ENCODE results near the gene CD82.

CD82 gene

GRCh38 chr11:44565211-44565952 is at the start of gene CD82:
CD82 (plus strand) TSS chr11:44565663; CDS start chr11:44594663, 29,000 bp downstream.
- peak; percentile 96 for DNase-seq

- no peak for DNase-seq
Observed at GRCh38 chr11:44516688-44517507, 48.6 kb upstream of the CD82 start.

GRCh38 chr11:44517541-44517940 is 47.9 kb upstream of the CD82 start:
- DNase-seq, result no peak

GRCh38 chr11:44518968-44519550 is 46.4 kb upstream of the CD82 start:
- no peak for DNase-seq

DNA sequence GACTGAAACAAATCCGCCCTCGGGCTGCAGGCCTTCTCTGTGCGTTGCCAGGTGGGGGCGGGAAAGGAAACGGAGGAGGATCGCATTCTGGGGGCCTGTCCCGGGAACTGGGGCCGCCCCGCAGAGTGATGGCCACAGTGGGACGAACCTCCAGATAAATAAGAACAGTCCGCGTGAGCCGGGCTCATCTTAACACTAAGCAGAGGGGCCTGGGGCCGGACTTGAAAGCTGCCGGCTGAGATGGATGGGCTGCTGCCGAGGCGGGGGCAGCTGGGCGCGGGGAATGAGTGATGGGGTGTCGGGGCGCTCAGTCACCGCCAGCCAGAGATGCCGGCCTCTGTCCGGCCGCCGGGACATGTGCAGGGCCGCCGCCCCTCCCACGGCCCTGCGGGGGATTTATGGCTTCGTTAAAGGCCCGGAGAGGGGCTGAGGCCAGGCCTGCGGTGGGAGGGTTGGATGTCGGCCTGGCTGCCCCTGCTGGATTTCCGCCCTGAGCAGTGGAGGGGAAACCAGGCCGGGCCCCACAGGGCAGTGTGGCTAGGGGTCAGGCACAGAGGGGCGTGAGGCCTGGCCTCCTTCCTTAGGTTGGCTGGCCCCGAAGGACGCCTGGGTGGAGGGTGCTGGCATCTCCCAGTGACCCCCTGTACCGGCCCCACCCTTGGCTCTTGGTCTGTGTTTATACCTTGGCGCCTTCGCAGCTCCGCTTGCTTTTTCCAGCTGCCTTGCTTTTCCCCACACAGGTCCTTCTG is 45.3 kb upstream of the CD82 start:
- no peak for DNase-seq

DNA sequence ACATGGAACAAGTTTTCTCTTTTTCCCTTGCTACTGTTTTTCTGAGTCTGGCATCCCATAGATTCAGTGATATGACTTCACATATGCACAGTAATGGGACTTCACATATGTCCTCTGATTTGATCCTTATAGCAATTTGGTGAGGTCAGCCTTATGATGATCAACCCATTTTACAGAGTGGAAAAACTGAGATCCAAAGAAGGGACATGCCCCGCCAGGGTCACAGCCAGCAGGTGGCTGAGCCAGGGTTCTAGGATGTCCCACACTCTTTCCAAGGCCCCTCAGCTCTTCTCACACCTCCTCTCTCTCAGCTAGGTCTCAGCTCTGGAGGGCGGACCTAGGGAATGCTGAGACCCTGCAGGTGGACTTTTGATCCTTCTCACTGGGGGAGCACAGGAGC is 44.3 kb upstream of the CD82 start:
- no peak for DNase-seq

DNA sequence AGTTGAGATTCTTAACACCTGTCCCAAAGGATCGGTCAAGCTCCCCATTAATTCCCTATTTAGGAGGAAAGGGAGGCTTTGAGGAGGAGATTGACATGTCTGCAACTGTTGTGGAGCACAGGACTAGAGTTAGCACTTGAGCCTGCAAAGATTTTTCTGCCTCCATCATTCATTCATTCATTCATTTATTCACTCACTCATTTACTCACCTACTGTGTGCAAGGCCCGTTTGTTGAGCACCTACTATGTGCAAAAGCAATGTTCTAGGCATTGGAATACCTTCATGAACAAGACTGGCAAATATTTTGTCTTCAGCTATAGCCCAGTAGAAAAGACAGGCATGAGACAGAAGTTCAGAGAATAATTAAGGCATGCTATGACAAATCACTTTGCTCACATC is 43.2 kb upstream of the CD82 start:
- DNase-seq, result no peak

DNA sequence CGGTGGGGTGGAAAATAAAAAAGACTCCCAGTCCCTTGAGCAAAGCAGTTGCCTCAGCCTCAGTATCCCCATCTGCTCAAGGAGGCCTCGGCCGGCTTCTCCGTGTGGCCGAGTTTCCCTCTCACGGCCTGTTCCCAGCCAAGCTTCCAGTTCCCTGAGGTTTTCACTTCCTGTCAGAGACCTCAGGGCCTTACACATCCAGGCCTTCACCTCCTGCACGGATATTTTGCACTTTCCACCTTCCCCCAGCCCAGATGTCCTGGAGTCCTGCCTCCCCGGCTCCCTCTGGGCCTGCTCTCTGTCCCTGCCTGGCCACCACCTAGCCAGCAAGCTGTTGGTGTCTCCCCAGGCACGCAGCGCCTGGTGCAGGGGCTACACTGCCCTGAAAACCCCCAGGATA is 41.1 kb upstream of the CD82 start:
- no peak for DNase-seq

- no peak for DNase-seq
Observed at GRCh38 chr11:44524751-44525201, 40.7 kb upstream of the CD82 start.

GRCh38 chr11:44525473-44526252 is 39.8 kb upstream of the CD82 start:
- DNase-seq, result no peak

DNA sequence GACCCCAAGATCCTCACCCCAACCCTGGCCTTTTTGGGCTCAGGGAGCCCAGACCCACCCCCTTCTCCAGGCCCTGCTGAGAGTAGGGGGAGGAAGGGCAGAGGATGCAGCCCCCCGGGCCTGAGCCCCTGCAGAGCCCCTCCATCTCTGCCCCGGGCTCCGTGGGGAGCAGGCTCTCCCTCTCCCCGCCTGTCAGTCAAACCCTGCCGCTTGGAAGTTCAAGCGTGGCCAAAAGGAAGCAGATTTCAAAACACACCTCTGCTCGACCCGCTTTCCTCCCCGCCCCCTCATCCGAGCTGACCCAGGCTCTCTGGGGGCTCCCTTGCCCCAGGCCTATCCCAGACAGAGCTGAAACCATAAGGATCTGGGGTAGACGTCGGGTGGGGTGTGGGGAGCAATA is 39.0 kb upstream of the CD82 start:
- DNase-seq, result no peak

GRCh38 chr11:44527476-44527875 is 38.0 kb upstream of the CD82 start:
- no peak for DNase-seq

- no peak for DNase-seq
Observed at GRCh38 chr11:44528103-44528502, 37.4 kb upstream of the CD82 start.

DNA sequence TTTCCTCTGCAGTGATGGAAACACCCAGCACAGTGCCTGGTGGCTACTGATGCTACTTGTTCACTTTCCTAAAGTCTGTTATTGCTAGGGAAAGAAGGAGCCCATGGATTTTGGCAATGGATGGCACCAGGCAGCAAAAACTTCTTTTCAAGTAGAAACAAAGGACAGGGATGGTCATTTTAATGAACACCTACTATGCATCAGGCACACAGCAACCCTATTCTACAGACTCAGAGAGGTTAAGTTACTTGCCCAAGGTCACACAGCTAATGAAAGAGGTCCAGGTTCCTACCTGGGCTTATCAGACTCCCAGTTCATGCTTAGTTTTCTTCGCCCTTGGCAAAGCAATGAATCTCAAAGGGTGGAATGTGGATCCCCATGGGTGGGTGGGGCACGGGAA is 36.9 kb upstream of the CD82 start:
- DNase-seq, result no peak

DNA sequence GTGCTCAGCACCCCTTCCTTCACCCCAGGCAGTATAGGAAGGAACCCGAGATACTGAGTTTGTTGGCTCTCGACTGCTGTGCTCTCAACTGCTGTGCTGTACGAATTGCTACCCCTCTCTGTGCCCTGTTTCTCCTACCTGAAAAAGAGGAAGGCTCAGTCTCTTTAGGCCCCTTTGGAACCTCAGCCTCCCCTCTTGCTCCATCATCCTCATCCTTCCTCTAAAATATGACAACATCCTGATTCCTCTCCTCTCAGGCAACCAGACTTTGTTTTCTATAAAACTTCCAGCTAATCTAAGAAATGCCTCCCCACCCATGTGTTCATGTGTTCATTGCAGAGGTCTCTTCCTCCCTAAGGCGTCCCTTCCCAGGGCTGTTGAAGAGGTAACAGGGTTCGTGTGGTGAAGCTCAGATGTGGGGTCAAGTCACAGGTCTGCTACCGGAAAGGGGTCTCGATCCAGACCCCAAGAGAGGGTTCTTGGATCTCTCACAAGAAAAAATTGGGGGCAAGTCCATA is 35.5 kb upstream of the CD82 start:
- DNase-seq, result no peak

DNA sequence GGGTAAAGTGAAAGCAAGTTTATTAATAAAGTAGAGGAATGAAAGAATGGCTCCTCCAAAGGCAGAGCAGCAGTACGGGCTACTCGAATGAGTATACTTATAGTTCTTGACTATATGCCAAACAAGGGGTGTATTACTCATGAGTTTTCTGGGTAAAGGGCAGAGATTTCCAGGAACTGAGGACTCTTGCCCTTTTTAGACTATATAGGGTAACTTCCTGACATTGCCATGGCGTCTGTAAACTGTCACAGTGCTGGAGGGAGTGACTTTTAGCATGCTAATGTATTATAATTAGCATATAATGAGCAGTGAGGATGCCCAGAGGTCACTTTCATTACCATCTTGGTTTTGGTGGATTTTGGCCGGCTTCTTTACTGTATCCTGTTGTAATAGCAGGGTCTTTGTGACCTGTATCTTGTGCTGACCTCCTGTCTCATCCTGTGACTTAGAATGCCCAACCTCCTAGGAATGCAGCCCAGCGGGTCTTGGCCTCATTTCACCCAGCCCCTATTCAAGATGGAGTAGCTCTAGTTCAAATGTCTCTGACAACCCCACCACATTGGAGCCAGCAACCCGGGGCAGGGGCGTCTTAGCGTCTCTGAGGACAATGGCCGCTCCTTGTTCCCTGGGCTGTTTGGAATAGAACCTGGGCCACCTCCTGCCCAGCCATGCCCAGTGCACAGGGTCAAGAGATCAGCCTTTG is 34.9 kb upstream of the CD82 start:
- DNase-seq, result no peak

GRCh38 chr11:44531116-44531504 is 34.4 kb upstream of the CD82 start:
- DNase-seq, result no peak

DNA sequence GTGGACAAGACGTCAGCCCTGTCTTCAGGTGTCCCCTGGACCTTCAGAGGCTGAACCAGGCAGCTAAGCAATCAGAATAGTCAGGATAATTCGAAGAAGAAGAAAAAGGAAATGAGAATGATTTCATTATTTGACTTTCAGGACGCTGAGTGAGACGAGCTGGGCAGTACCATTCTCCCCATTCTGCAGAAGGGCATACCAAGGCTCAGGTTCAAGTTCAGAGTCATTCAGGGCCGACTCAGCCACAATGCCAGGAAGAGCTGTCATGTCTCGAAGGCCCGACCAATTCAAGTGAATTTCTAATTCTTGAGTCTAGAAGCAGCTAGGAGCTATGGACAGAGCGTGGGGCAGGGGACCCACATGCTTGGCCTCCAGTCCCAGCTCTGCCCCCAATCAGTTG is 33.8 kb upstream of the CD82 start:
- no peak for DNase-seq

- no peak for DNase-seq
Observed at GRCh38 chr11:44532809-44533208, 32.7 kb upstream of the CD82 start.

DNA sequence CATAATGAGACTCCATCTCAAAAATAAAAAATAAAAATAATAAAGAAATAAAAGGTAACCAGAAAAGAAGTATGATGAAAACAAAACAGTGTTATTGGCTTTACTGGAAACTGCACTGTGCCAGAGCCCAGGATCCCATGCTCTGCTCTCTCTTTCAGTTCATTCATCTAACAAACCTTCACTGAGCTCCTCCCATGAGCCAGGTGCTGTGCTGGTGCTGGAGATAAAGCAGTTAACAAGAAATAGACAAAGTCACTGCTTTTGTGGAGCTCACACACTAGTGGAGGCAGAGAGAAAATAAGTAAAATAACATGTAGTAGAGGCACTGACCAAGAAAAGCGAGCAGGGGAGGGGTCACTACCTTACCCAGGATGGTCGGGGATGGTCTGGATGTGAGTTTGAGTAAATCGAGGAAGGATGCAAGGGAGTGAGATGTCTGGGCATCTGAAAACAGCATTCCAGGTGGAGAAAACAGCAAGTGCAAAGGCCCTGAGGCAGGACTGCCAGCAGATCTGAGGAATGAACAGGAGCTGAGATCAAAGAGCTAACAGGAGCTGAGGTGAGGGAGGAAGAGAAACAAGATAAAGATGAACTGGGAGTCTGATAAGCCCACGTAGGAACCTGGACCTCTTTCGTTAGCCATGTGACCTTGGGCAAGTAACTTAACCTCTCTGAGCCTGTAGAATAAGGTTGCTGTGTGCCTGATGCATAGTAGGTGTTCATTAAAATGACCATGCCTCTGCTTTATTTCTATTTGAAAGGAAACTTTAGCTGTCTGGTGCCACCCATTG is 31.3 kb upstream of the CD82 start:
- no peak for DNase-seq
